SK-N-SH (cell line): ENCODE results near the gene APLP2.

Experiments
- CTCF ChIP-seq: fragments of 200-600 bp; sonication (generic); IDR thresholded peaks from 2 replicates; pipeline ENCODE4 v1.6.1; 2017; ENCODE audit warnings: antibody characterized with exemption, mild to moderate bottlenecking, moderate library complexity
- EZH2phosphoT487 ChIP-seq: fragments of 200-600 bp; sonication (generic); IDR thresholded peaks from 2 replicates; pipeline ENCODE4 v1.6.1; 2017; ENCODE audit warnings: low read depth, mixed run types, mild to moderate bottlenecking, antibody characterized with exemption, moderate library complexity, borderline replicate concordance
- MEF2A ChIP-seq: IDR thresholded peaks from 2 replicates; pipeline ENCODE4 v1.4.0; 2012; ENCODE audit warnings: low read depth, borderline replicate concordance
- POLR2AphosphoS5 ChIP-seq: IDR thresholded peaks from 2 replicates; pipeline ENCODE4 v1.6.1; 2012; ENCODE audit warnings: low read depth, low read length
- RAD21 ChIP-seq: IDR thresholded peaks from 2 replicates; pipeline ENCODE4 v1.6.1; 2012; ENCODE audit warnings: mild to moderate bottlenecking, low read length
- RFX5 ChIP-seq: IDR thresholded peaks from 2 replicates; pipeline ENCODE4 v1.6.1; 2012; ENCODE audit warnings: mild to moderate bottlenecking, improper control_type of control experiment, low read length
- USF1 ChIP-seq: IDR thresholded peaks from 2 replicates; pipeline ENCODE4 v1.4.0; 2012; ENCODE audit warnings: low read depth, borderline replicate concordance
- YY1 ChIP-seq: IDR thresholded peaks from 2 replicates; pipeline ENCODE4 v1.4.0; 2012; ENCODE audit warnings: low read depth, mild to moderate bottlenecking
- TF ChIP-seq, protein P1 (sequence below): fragments of 150-350 bp; IDR thresholded peaks from 2 replicates; pipeline ENCODE4 v1.6.1; 2017; ENCODE audit warnings: antibody characterized with exemption, low read length, low read depth, borderline replicate concordance

DNA sequence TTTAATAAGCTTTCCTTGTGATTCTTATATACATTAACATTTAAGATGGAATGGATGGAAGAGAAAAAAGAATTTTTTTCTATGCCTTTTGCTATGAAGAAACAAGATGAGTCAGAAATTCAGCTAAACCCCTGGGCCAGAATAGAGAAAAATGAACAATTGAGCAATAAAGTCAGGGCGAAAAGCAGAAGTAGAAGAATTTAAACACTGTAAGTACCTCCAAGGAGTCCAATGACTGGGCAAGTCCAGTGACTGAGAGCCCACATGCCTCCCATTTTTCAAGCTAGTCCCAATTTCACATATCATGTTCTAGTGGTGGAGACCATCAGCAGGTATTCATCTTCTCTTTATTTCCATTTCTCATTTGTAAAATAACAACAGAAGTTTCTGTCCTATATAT lies 18.6 kb upstream of the APLP2 start:
- TF ChIP-seq CTCF = no peak
- TF ChIP-seq MEF2A = no peak
- TF ChIP-seq RAD21 = no peak
- TF ChIP-seq, protein P1, sequence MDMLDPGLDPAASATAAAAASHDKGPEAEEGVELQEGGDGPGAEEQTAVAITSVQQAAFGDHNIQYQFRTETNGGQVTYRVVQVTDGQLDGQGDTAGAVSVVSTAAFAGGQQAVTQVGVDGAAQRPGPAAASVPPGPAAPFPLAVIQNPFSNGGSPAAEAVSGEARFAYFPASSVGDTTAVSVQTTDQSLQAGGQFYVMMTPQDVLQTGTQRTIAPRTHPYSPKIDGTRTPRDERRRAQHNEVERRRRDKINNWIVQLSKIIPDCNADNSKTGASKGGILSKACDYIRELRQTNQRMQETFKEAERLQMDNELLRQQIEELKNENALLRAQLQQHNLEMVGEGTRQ = no peak
- TF ChIP-seq POLR2AphosphoS5 = no peak
- no peak for TF ChIP-seq RFX5
- TF ChIP-seq YY1 = no peak
- no peak for TF ChIP-seq EZH2phosphoT487
- TF ChIP-seq USF1 = no peak
